Mesothelial cell of epicardium (in vitro differentiated cells): ENCODE results near the gene RHBDD1. TPM values are rescaled to one million over a fixed set of nuclear protein-coding genes. Genes with fewer than 3 reads are reported as not detected.

Experiments
- DNase-seq, 2 experiments: peaks; one replicate each; pipeline ENCODE4 v3.0.0; 2021; ENCODE audit warnings: low spot score in 2 of 2; ENCODE audit not compliant: unreplicated experiment in 2 of 2
- H3K27ac Mint-ChIP-seq: 2 replicates; pipeline ENCODE4 v1.8.0; 2021; ENCODE audit warnings: mixed read lengths
- H3K27me3 Mint-ChIP-seq: 2 replicates; pipeline ENCODE4 v1.8.0; 2021; ENCODE audit warnings: low read depth, mixed read lengths
- H3K36me3 Mint-ChIP-seq: 2 replicates; pipeline ENCODE4 v1.8.0; 2021; ENCODE audit warnings: mixed read lengths
- H3K4me1 Mint-ChIP-seq: 2 replicates; pipeline ENCODE4 v1.8.0; 2021; ENCODE audit warnings: mixed read lengths
- H3K4me3 Mint-ChIP-seq: 2 replicates; pipeline ENCODE4 v1.8.0; 2021; ENCODE audit warnings: mild to moderate bottlenecking, moderate library complexity, mixed read lengths
- H3K9me3 Mint-ChIP-seq: 2 replicates; pipeline ENCODE4 v1.8.0; 2021; ENCODE audit warnings: mixed read lengths
- total RNA-seq: library from RNA; stranded (reverse); gene quantifications from 3 replicates; pipeline ENCODE4 v1.2.1, GENCODE V29; 2021
- TF ChIP-seq, protein P1 (sequence below): fragments of 200-600 bp; sonication (generic); IDR thresholded peaks from one replicate; pipeline ENCODE4 v1.5.0; 2021; ENCODE audit warnings: antibody characterized with exemption; ENCODE audit not compliant: unreplicated experiment

RHBDD1 gene
- total RNA-seq, 1 donor from 2014 or later, result 42.2 TPM

GRCh38 chr2:226959418-226959817 lies 123.6 kb downstream of the RHBDD1 start:
- no peak for DNase-seq
- peaks cover 17% of the 10 kb centered on the region for H3K36me3 Mint-ChIP-seq
- H3K27me3 Mint-ChIP-seq, result no peaks in the 10 kb centered on the region
- no peaks in the 10 kb centered on the region for H3K4me1 Mint-ChIP-seq
- TF ChIP-seq, protein P1, sequence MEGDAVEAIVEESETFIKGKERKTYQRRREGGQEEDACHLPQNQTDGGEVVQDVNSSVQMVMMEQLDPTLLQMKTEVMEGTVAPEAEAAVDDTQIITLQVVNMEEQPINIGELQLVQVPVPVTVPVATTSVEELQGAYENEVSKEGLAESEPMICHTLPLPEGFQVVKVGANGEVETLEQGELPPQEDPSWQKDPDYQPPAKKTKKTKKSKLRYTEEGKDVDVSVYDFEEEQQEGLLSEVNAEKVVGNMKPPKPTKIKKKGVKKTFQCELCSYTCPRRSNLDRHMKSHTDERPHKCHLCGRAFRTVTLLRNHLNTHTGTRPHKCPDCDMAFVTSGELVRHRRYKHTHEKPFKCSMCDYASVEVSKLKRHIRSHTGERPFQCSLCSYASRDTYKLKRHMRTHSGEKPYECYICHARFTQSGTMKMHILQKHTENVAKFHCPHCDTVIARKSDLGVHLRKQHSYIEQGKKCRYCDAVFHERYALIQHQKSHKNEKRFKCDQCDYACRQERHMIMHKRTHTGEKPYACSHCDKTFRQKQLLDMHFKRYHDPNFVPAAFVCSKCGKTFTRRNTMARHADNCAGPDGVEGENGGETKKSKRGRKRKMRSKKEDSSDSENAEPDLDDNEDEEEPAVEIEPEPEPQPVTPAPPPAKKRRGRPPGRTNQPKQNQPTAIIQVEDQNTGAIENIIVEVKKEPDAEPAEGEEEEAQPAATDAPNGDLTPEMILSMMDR, result no peak
- no peak overlapping the region for H3K27ac Mint-ChIP-seq
- peaks cover 23% of the 10 kb centered on the region for H3K9me3 Mint-ChIP-seq
- no peak overlapping the region for H3K4me3 Mint-ChIP-seq

- H3K36me3 Mint-ChIP-seq, result peaks cover 14% of the 10 kb centered on the region
- no peak overlapping the region for H3K4me3 Mint-ChIP-seq
- no peak for DNase-seq
- TF ChIP-seq, protein P1, result no peak
- H3K4me1 Mint-ChIP-seq, result no peaks in the 10 kb centered on the region
- H3K9me3 Mint-ChIP-seq, result peaks cover 22% of the 10 kb centered on the region
- no peaks in the 10 kb centered on the region for H3K27me3 Mint-ChIP-seq
- no peak overlapping the region for H3K27ac Mint-ChIP-seq
Measured at GRCh38 chr2:226962176-226962773, 126.4 kb downstream of the RHBDD1 start.

DNA sequence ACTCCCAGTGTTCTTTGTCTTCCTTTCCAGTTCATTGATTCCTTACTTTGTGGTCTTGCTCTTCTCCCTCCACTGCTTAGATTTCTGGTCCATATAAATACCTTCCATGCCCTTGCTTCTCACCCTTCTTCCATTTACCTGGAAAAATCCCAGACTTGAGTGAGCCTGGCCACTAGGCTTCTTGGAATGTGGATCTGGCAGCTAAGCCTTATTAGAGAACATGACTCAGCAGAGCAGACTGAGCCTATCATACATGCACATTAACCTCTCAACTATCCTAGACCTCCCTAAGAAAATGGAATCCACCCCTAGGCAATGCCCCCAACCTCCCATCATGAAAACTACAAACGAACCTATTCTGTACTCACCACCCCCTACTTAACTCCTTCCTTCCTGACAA lies 127.7 kb downstream of the RHBDD1 start:
- Mint-ChIP-seq H3K4me3 (no peak overlapping the region), H3K27ac (no peak overlapping the region), H3K36me3 (peaks cover 9% of the 10 kb centered on the region), H3K27me3 (no peaks in the 10 kb centered on the region), H3K4me1 (no peaks in the 10 kb centered on the region), H3K9me3 (peaks cover 13% of the 10 kb centered on the region)
- no peak for DNase-seq
- TF ChIP-seq, protein P1, result no peak

- Mint-ChIP-seq H3K4me1 (peaks cover 12% of the 10 kb centered on the region), H3K4me3 (no peak overlapping the region), H3K9me3 (no peaks in the 10 kb centered on the region), H3K27me3 (no peaks in the 10 kb centered on the region), H3K36me3 (peaks cover 2% of the 10 kb centered on the region), H3K27ac (no peak overlapping the region)
- DNase-seq, result no peak
- TF ChIP-seq, protein P1, result no peak
Measured at GRCh38 chr2:226965376-226965775, 129.5 kb downstream of the RHBDD1 start.

DNA sequence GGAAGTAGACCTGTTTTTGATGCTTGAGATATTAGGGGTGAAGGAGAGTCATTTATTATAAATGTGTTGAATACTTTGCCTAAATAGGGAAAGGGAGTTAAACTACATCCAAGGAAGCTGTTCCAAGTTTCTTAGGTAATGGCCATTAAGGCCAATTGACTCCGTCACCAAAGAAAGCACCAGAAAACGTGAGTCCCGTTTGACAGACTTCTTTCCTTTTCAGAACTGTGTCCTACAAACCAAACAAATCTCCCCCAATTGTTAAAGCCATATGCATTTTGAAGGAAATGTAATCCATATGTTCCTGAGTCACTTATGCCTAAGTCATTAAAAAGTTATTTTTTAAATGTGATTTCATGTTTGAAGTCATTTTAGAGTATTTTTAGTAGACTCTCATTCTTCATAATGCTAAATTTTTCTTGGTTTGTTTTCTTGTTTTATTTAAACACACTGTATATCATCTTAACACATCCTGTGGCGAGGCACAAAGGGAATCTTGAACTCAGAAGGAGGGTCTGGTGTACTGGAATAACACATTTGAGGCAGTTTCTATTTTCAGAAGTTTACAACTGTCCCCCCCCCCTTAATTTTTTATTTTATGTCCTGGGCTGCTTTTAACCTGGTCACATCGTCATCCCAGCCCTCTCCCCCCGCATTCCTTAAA lies 133.7 kb downstream of the RHBDD1 start:
- Mint-ChIP-seq H3K4me3 (no peak overlapping the region), H3K27me3 (no peaks in the 10 kb centered on the region), H3K27ac (peak overlapping the region; percentile 39), H3K9me3 (no peaks in the 10 kb centered on the region), H3K4me1 (peaks cover 12% of the 10 kb centered on the region), H3K36me3 (peaks cover 5% of the 10 kb centered on the region)
- no peak for DNase-seq
- TF ChIP-seq, protein P1, result no peak
